GM12878 (cell line): ENCODE data around the gene GRM6. TPM values are rescaled to one million over a fixed set of nuclear protein-coding genes. Genes with fewer than 3 reads are reported as not detected.

Experiments used
- ATAC-seq: fragments of 200-7000 bp; cut with Tn5 transposase; 3 replicates; pipeline ENCODE4 v1.9.1; 2020; ENCODE audit warnings: mild to moderate bottlenecking, moderate library complexity
- BruUV-seq: library from RNA; stranded (reverse); fragments of 400-500 nt; replicated peaks from 2 replicates; lab custom pipeline; 2021; lab: Mats Ljungman, UMichigan
- CTCF ChIA-PET: fragments of 300-600 bp; sonication (Branson Sonifier 250); formaldehyde crosslinking; extraction: SDS; loops from one replicate; lab custom pipeline; 2021; ENCODE audit warnings: inconsistent platforms; lab: Yijun Ruan, JAX
- POLR2A ChIA-PET: fragments of 350-600 bp; formaldehyde crosslinking; extraction: SDS; loops from one replicate; lab custom pipeline; 2021; ENCODE audit warnings: inconsistent platforms; lab: Charles Lee
- RAD21 ChIA-PET: fragments of 300-600 bp; sonication (Branson Sonifier 250); formaldehyde crosslinking; loops from one replicate; lab custom pipeline; 2023; ENCODE audit warnings: antibody characterized with exemption; ENCODE audit not compliant: unreplicated experiment; lab: Charles Lee
- SMC1A ChIA-PET: fragments of 300-600 bp; sonication (Branson Sonifier 250); formaldehyde crosslinking; loops from one replicate; lab custom pipeline; 2023; ENCODE audit not compliant: unreplicated experiment, uncharacterized antibody; lab: Charles Lee
- DNase-seq: peaks from one replicate; pipeline ENCODE4 v3.0.0-alpha.2; 2011; ENCODE audit warnings: low read depth, low spot score
- FAIRE-seq: peaks from 3 replicates; lab custom pipeline; 2011; peaks lifted over from hg19 to GRCh38; lab: Jason Lieb, UNC
- H2AFZ ChIP-seq: 2 replicates; pipeline ENCODE4 v1.6.0; 2011; ENCODE audit warnings: low read depth, low read length, control low read depth; ENCODE audit not compliant: control insufficient read depth
- H3K27ac ChIP-seq: 2 replicates; pipeline ENCODE4 v1.5.1; 2011; ENCODE audit warnings: control low read depth; ENCODE audit not compliant: control insufficient read depth, insufficient read depth
- H3K27me3 ChIP-seq, 2 experiments: replicated peaks in 1 of 2; 2 replicates each; pipeline versions ENCODE4 v1.6.0 to v1.6.1; 2011; ENCODE audit warnings: low read length in 1 of 2; ENCODE audit not compliant: control insufficient read depth in 2 of 2, insufficient read depth in 2 of 2
- H3K36me3 ChIP-seq, 2 experiments: 2 replicates each; pipeline ENCODE4 v1.5.1; 2011; ENCODE audit warnings: low read length in 1 of 2; ENCODE audit not compliant: control insufficient read depth in 2 of 2, insufficient read depth in 2 of 2
- H3K4me1 ChIP-seq: 2 replicates; pipeline ENCODE4 v1.6.1; 2011; ENCODE audit warnings: mild to moderate bottlenecking, low read length, moderate library complexity, mixed read lengths; ENCODE audit not compliant: control insufficient read depth, insufficient read depth
- H3K4me2 ChIP-seq: 2 replicates; pipeline ENCODE4 v1.6.0; 2011; ENCODE audit warnings: control low read depth; ENCODE audit not compliant: control insufficient read depth, insufficient read depth
- H3K4me3 ChIP-seq: fragments of 200-600 bp; sonication (generic); 2 replicates; pipeline ENCODE4 v1.5.1; 2016
- H3K79me2 ChIP-seq: 2 replicates; pipeline ENCODE4 v1.6.0; 2011; ENCODE audit warnings: low read length; ENCODE audit not compliant: control insufficient read depth, insufficient read depth
- H3K9ac ChIP-seq: 2 replicates; pipeline ENCODE4 v1.8.0; 2011; ENCODE audit warnings: low read length, control low read depth, mixed read lengths; ENCODE audit not compliant: control insufficient read depth, insufficient read depth
- H3K9me3 ChIP-seq: replicated peaks from 3 replicates; pipeline ENCODE4 v1.5.1; 2011; ENCODE audit warnings: mild to moderate bottlenecking, low read length; ENCODE audit not compliant: control insufficient read depth, insufficient read depth
- H4K20me1 ChIP-seq: 2 replicates; pipeline ENCODE4 v1.6.0; 2011; ENCODE audit not compliant: control insufficient read depth, insufficient read depth
- BRCA1 ChIP-seq: IDR thresholded peaks from 2 replicates; pipeline ENCODE4 v1.6.1; 2011; ENCODE audit warnings: low read depth, low read length, improper control_type of control experiment
- E2F4 ChIP-seq: IDR thresholded peaks from 2 replicates; pipeline ENCODE4 v1.6.1; 2012; ENCODE audit warnings: low read depth, low read length, improper control_type of control experiment
- E2F8 ChIP-seq: fragments of 450-650 bp; IDR thresholded peaks from 2 replicates; pipeline ENCODE4 v1.6.1; 2018; ENCODE audit warnings: mild to moderate bottlenecking, low read depth, moderate library complexity; ENCODE audit not compliant: partially characterized antibody
- ESRRA ChIP-seq: IDR thresholded peaks from 2 replicates; pipeline ENCODE4 v1.6.1; 2012; ENCODE audit warnings: mild to moderate bottlenecking, low read length, improper control_type of control experiment
- HCFC1 ChIP-seq: fragments of 150-350 bp; IDR thresholded peaks from 2 replicates; pipeline ENCODE4 v1.6.1; 2014; ENCODE audit warnings: low read length
- KAT2A ChIP-seq: conservative IDR thresholded peaks from 2 replicates; pipeline ENCODE4 v1.6.1; 2011; ENCODE audit warnings: low read depth, low read length; ENCODE audit not compliant: control insufficient read depth
- NR2C1 ChIP-seq: fragments of 450-650 bp; IDR thresholded peaks from 2 replicates; pipeline ENCODE4 v1.6.1; 2017; ENCODE audit warnings: antibody characterized with exemption, mild to moderate bottlenecking, moderate library complexity
- SMC3 ChIP-seq: IDR thresholded peaks from 2 replicates; pipeline ENCODE4 v1.6.1; 2011; ENCODE audit warnings: low read length, improper control_type of control experiment, borderline replicate concordance
- WGBS: methylation state at CpG from one replicate; pipeline ENCODE4 v1.1.6; 2016; ENCODE audit warnings: low lambda C conversion rate; ENCODE audit not compliant: insufficient replicate concordance, insufficient coverage; ENCODE audit errors: missing lambda C conversion rate; 5-methylcytosine and 5-hydroxymethylcytosine counted together
- in situ Hi-C: fragments of 300-500 bp; cut with MboI; formaldehyde crosslinking; loops from 9 replicates; pipeline ENCODE4 v1.14.3; 2018; ENCODE audit warnings: mixed read lengths
- intact Hi-C: fragments of 100-400 bp; cut with micrococcal nuclease; formaldehyde crosslinking; loops from one replicate; pipeline ENCODE4 v1.14.2; 2022; ENCODE audit not compliant: unreplicated experiment
- polyA plus RNA-seq, 11 experiments: library from polyadenylated mRNA; depleted of rRNA in 4 of 11; unstranded in 6 of 11; stranded (reverse) in 5 of 11; fragments of >200 nt; fragmentation: Nextera tagmentation in 4 of 11; fragmentation: Illumina TruSeq in 1 of 11; extraction: Ambion mirVana in 4 of 11; extraction: Trizol in 1 of 11; gene quantifications; 1 replicate in 1 of 11; 2 replicates in 10 of 11; pipeline versions ENCODE4 v1.2.1 to v1.2.3, GENCODE V29; 2011 to 2016; ENCODE audit warnings: inconsistent platforms in 2 of 11, missing spikeins in 2 of 11, low read depth in 1 of 11
- total RNA-seq, 4 experiments: library from RNA; depleted of rRNA in 3 of 4; stranded (reverse); fragments of >200 nt in 3 of 4; fragmentation: Illumina TruSeq in 1 of 4; extraction: Trizol in 1 of 4; gene quantifications; 2 replicates each; pipeline versions ENCODE4 v1.2.1 to v1.2.3, GENCODE V29; 2013 to 2021
- TF ChIP-seq, protein P1 (sequence below): IDR thresholded peaks from 2 replicates; pipeline ENCODE4 v1.6.1; 2012; ENCODE audit warnings: improper control_type of control experiment, low read depth, low read length; ENCODE audit not compliant: insufficient replicate concordance

Gene GRM6
- total and polyA plus RNA-seq, 10 of the 15 experiments (the other 5 are each of a cell fraction or from before 2014, with no cell fraction given): not detected

- no peaks in the 10 kb centered on the region for H3K4me1 ChIP-seq
- H3K27me3 ChIP-seq: no peaks in the 10 kb centered on the region
- BruUV-seq: no TSS peak
- H3K4me3 ChIP-seq: no peak overlapping the region
- no peak overlapping the region for H3K4me2 ChIP-seq
- in situ Hi-C loops: no loop called here
- no peaks in the 10 kb centered on the region for H3K79me2 ChIP-seq
- TF ChIP-seq, protein P1, sequence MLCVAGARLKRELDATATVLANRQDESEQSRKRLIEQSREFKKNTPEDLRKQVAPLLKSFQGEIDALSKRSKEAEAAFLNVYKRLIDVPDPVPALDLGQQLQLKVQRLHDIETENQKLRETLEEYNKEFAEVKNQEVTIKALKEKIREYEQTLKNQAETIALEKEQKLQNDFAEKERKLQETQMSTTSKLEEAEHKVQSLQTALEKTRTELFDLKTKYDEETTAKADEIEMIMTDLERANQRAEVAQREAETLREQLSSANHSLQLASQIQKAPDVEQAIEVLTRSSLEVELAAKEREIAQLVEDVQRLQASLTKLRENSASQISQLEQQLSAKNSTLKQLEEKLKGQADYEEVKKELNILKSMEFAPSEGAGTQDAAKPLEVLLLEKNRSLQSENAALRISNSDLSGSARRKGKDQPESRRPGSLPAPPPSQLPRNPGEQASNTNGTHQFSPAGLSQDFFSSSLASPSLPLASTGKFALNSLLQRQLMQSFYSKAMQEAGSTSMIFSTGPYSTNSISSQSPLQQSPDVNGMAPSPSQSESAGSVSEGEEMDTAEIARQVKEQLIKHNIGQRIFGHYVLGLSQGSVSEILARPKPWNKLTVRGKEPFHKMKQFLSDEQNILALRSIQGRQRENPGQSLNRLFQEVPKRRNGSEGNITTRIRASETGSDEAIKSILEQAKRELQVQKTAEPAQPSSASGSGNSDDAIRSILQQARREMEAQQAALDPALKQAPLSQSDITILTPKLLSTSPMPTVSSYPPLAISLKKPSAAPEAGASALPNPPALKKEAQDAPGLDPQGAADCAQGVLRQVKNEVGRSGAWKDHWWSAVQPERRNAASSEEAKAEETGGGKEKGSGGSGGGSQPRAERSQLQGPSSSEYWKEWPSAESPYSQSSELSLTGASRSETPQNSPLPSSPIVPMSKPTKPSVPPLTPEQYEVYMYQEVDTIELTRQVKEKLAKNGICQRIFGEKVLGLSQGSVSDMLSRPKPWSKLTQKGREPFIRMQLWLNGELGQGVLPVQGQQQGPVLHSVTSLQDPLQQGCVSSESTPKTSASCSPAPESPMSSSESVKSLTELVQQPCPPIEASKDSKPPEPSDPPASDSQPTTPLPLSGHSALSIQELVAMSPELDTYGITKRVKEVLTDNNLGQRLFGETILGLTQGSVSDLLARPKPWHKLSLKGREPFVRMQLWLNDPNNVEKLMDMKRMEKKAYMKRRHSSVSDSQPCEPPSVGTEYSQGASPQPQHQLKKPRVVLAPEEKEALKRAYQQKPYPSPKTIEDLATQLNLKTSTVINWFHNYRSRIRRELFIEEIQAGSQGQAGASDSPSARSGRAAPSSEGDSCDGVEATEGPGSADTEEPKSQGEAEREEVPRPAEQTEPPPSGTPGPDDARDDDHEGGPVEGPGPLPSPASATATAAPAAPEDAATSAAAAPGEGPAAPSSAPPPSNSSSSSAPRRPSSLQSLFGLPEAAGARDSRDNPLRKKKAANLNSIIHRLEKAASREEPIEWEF: no peak
- no peak for TF ChIP-seq E2F8
- no peak for TF ChIP-seq KAT2A
- no peak for TF ChIP-seq HCFC1
- no peak for TF ChIP-seq E2F4
- no peak for TF ChIP-seq NR2C1
- TF ChIP-seq SMC3: no peak
- no peak for TF ChIP-seq BRCA1
- TF ChIP-seq ESRRA: no peak
- 23% methylated on average over 20 of the region's 20 CpGs for WGBS
- intact Hi-C loops: no loop called here
- DNase-seq (no peak), FAIRE-seq (no peak), ATAC-seq (no peak)
- no peak overlapping the region for H2AFZ ChIP-seq
- H3K27ac ChIP-seq: no peak overlapping the region
- H3K9ac ChIP-seq: no peak overlapping the region
- POLR2A ChIA-PET: no interaction called here
- RAD21 ChIA-PET: no interaction called here
- no peaks in the 10 kb centered on the region; the same call in 2 of the 3 replicates for H3K9me3 ChIP-seq
- SMC1A ChIA-PET: no interaction called here
- H4K20me1 ChIP-seq: no peaks in the 10 kb centered on the region
- CTCF ChIA-PET: no interaction called here
- no peaks in the 10 kb centered on the region for H3K36me3 ChIP-seq
Observed at GRCh38 chr5:178993236-178993765, 1.8 kb downstream of the GRM6 start.
